ENCODE data around the gene SNX32.

SNX32 gene

DNA sequence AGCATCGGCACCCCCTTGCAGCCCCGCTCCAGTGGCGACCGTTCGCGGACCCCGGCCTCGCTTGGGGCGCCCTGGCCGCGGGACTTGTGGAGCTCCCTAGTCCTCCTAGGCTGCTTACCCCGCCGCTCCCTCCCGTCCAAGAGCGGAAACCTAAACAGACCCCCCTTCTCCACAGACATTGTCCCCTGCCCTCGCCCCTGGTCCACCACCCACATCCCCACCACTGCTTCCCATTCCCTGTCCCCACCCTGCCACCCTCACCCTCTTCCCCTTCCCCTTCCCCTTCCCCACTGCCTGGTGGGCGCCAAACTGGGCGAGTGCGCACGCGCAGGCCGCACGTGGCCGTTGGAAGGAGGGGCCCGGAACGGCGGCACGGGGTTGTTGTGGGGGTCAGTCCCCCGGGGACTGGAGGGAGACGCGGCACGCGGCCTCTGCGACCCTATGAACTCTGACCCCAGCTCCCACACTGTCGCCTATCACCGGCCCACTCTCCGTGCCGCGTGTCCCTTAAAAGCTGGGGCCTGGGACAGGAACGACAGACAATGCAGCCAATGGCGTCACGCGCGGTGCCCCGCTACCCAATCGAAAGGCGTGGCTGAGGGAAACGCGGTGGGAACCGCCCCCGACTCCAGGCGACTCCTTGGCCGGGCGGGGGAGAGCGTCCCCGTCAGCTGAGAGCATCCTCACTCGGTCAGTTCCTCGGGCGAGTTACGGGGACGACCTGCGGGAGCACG, at the start of gene SNX32:
Gene SNX32, plus strand, starts transcription at position 667 of the 734 bp plus-strand sequence. CDS start 103 bp downstream, outside the sequence.
- no peak for TF ChIP-seq CTCF (conservative IDR thresholded peaks at IDR 0.05; ENCODE audit: low read depth, low read length)
- peak; percentile 96 for DNase-seq (ENCODE audit: low read depth)
- peak within 1 kb of the TSS; percentile 65 for H3K4me3 ChIP-seq (ENCODE audit: low read depth, low read length)

- TF ChIP-seq CTCF (conservative IDR thresholded peaks at IDR 0.05; ENCODE audit: low read depth, low read length) = no peak
- H3K4me3 ChIP-seq (ENCODE audit: low read depth, low read length) = no peak overlapping the region
- no peak for DNase-seq (ENCODE audit: low read depth)
Measured at GRCh38 chr11:65785319-65786007, 48.3 kb upstream of the SNX32 start.

- DNase-seq (ENCODE audit: low read depth) = no peak
- no peak for TF ChIP-seq CTCF (conservative IDR thresholded peaks at IDR 0.05; ENCODE audit: low read depth, low read length)
- H3K4me3 ChIP-seq (ENCODE audit: low read depth, low read length) = no peak overlapping the region
Measured at GRCh38 chr11:65786008-65786785, 47.6 kb upstream of the SNX32 start.

DNA sequence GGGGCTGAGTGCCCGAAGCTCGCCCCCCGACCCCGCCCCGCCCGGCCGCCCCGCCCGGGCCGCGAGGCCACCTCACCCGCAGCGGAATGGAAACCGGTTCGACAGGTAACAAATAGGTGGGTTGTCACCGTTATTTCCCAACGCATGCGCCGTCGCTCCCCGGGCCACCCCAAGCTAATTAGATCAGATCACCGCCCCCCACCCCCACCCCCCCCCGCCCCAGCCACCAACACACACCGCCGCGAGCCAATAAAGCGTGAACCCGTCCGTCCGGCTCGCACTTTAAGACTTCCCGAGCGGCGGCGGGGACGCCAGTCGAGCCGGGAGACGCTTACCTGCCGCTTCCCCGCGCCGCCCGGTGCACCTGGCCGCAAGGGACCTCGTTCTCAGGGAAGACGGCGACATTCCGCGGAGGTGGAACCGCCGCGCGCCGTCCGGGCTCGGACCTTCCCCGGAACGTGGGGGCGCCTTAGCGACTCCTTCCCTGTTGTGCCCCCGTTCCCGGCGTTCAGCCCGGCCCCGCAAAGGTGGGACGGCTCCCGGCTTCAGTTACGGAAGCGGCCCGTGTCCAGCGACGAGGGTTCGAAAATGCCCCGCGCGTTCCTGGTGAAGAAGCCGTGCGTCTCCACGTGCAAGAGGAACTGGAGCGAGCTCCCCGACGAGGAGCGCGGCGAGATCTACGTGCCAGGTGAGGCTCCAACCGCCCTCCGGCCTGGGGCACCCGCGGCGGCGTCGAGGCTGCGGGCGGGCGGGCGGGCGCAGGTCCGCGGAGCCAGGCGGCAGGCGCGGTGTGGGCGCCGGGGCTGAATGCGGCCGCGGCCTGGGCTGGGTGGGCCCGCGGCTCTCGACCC, 46.8 kb upstream of the SNX32 start, which contains the start of gene OVOL1:
Gene OVOL1, plus strand, starts transcription at position 278 of the 851 bp plus-strand sequence. Its CDS starts 311 bp downstream, at position 589.
- no peak within 1 kb of the TSS for H3K4me3 ChIP-seq (ENCODE audit: low read depth, low read length)
- DNase-seq (ENCODE audit: low read depth) = no peak

DNA sequence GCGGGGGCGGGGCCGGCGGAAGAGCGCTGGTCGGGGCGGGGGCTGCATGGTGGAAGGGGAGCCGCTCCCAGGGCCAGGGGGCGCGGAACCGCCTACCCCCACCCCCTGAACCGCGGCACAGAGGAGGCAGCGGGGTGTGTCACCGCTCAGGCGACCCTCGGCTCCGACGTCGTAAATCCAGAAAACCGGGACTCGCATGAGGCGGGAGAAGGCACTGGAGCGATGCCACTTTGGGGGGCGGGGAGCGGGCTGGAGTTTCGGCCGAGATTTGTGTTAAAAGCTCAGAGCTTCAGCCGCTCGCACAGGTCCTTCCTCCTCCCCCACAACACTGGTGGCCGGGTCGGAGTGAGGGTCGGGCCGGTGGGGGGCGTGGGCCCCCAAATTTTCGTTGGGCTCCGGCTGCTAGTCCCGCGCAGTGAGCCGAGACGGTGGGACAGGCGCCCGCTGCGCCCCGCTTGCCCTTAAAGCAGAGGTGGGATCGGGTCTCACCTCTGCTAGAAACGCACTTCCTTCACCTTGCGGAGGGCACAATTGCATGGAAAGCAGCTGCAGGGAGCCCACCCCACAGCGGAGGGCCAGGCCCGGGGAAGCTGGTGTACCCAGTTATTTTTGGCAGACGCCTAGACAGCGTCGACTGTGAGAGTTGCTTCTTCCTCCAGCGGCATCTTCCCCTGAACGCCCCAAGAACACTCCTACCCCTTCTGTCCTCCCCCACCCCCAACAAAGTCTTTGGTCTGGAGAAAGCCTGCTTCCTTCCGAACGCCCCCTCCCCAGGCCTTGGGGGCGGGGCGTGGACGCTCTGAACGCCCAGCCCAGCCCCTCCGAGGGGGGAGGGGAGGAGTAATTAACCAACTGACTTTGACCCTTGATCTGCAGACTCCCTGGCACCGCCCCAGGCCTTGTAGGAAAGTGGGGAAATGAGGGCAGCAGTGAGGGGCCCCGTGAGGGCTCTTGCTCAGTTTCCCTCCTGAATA, 45.8 kb upstream of the SNX32 start:
- no peak for TF ChIP-seq CTCF (conservative IDR thresholded peaks at IDR 0.05; ENCODE audit: low read depth, low read length)
- no peak overlapping the region for H3K4me3 ChIP-seq (ENCODE audit: low read depth, low read length)
- no peak for DNase-seq (ENCODE audit: low read depth)

More for the DNA sequence above, 46.8 kb upstream of the SNX32 start, which contains the start of gene OVOL1:
- no peak for TF ChIP-seq CTCF (conservative IDR thresholded peaks at IDR 0.05; ENCODE audit: low read depth, low read length)

All from choroid plexus epithelial cell (primary cell).